Dermis microvascular lymphatic vessel endothelial cell (primary cell): ENCODE results near the gene INPP5E. TPM values are rescaled to one million over a fixed set of nuclear protein-coding genes. Genes with fewer than 3 reads are reported as not detected.

ENCODE experiments used
- DNase-seq, 2 donors: peaks; one replicate each; pipeline versions ENCODE4 v3.0.0 to v3.0.0-alpha.2; 2010; ENCODE audit warnings: low read depth in 2 of 2
- total RNA-seq: library from RNA; depleted of rRNA; stranded (reverse); fragments of >200 nt; gene quantifications from 2 replicates; pipeline ENCODE4 v1.2.1, GENCODE V29; 2014

Gene INPP5E
- total RNA-seq, 1 donor from 2014 or later: 3.2 TPM

GRCh38 chr9:136451221-136451877 is 11.7 kb upstream of the INPP5E start:
- DNase-seq: no peak

GRCh38 chr9:136448655-136449054 is 9.0 kb upstream of the INPP5E start:
- DNase-seq: no peak

- no peak for DNase-seq
Measured at GRCh38 chr9:136447173-136447778, 7.6 kb upstream of the INPP5E start.

GRCh38 chr9:136445799-136446198 is 6.2 kb upstream of the INPP5E start:
- no peak for DNase-seq

- no peak for DNase-seq
Measured at GRCh38 chr9:136444102-136444501, 4.5 kb upstream of the INPP5E start.

GRCh38 chr9:136443687-136444086 is 4.0 kb upstream of the INPP5E start:
- no peak for DNase-seq

GRCh38 chr9:136443087-136443486 is 3.4 kb upstream of the INPP5E start:
- no peak for DNase-seq

- no peak for DNase-seq
Measured at GRCh38 chr9:136442265-136442664, 2.6 kb upstream of the INPP5E start.

GRCh38 chr9:136441681-136442245 is 2.1 kb upstream of the INPP5E start:
- no peak for DNase-seq

- no peak for DNase-seq
Measured at GRCh38 chr9:136441191-136441680, 1.6 kb upstream of the INPP5E start.

- peak in 1 of 2 donors; percentile 24 for DNase-seq
Measured at GRCh38 chr9:136438548-136439480, 831 bp downstream of the INPP5E start.

GRCh38 chr9:136437839-136438547 is 1.7 kb downstream of the INPP5E start:
- DNase-seq: no peak

GRCh38 chr9:136437430-136437829 is 2.2 kb downstream of the INPP5E start:
- no peak for DNase-seq

GRCh38 chr9:136436055-136436634 is 3.5 kb downstream of the INPP5E start:
- DNase-seq: no peak

- no peak for DNase-seq
Measured at GRCh38 chr9:136434580-136435169, 5.0 kb downstream of the INPP5E start.

- DNase-seq: no peak
Measured at GRCh38 chr9:136433849-136434579, 5.6 kb downstream of the INPP5E start.

- DNase-seq: no peak
Measured at GRCh38 chr9:136433043-136433715, 6.5 kb downstream of the INPP5E start.

- DNase-seq: no peak
Measured at GRCh38 chr9:136432591-136432990, 7.1 kb downstream of the INPP5E start.

- DNase-seq: no peak
Measured at GRCh38 chr9:136431782-136432350, 7.8 kb downstream of the INPP5E start.
